ENCODE data around the gene SLC26A8.
"Not testable (repeated sequence)": the region's sequence is repeated elsewhere in the genome, so short reads cannot be mapped to it uniquely, and the experiment has no call there.

DNA sequence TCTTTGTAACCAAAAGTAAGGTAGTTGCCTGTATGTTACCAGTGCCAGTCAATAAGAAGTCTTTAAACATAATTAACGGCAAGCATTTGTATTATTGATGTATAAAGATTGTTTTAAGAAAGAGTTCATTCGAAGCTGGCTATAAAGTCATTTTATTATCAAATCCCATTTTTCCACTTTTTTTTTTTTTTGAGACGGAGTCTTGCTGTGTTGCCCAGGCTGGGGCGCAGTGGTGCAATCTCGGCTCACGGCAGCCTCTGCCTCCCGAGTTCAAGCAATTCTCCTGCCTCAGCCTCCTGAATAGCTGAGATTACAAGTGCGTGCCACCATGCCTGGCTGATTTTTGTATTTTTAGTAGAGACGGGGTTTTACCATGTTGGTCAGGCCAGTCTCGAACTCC, 8.7 kb upstream of the SLC26A8 start:
- TF ChIP-seq POLR2A (IDR thresholded peaks at IDR 0.05): not testable (repeated sequence)
- TF ChIP-seq, protein P1, sequence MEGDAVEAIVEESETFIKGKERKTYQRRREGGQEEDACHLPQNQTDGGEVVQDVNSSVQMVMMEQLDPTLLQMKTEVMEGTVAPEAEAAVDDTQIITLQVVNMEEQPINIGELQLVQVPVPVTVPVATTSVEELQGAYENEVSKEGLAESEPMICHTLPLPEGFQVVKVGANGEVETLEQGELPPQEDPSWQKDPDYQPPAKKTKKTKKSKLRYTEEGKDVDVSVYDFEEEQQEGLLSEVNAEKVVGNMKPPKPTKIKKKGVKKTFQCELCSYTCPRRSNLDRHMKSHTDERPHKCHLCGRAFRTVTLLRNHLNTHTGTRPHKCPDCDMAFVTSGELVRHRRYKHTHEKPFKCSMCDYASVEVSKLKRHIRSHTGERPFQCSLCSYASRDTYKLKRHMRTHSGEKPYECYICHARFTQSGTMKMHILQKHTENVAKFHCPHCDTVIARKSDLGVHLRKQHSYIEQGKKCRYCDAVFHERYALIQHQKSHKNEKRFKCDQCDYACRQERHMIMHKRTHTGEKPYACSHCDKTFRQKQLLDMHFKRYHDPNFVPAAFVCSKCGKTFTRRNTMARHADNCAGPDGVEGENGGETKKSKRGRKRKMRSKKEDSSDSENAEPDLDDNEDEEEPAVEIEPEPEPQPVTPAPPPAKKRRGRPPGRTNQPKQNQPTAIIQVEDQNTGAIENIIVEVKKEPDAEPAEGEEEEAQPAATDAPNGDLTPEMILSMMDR (IDR thresholded peaks at IDR 0.05): not testable (repeated sequence)

Measured in tibial nerve (tissue), 3 donors.